Transverse colon (tissue), 4 donors: ENCODE measurements around the gene CPSF4L. TPM values are rescaled to one million over a fixed set of nuclear protein-coding genes. Genes with fewer than 3 reads are reported as not detected.
A peak's percentile ranks its signal among the peaks of the same experiment; 100 is the strongest.

Experiments
- DNase-seq: peaks from one replicate; pipeline ENCODE4 v3.0.0-alpha.2; 2019
- H3K27ac ChIP-seq, 4 donors: fragments of 200-600 bp; sonication (generic); 2 replicates each; pipeline ENCODE4 v1.5.1; 2016 to 2018; ENCODE audit warnings: inconsistent platforms in 4 of 4
- H3K27me3 ChIP-seq: fragments of 200-600 bp; sonication (generic); 2 replicates; pipeline ENCODE4 v1.5.1; 2017; ENCODE audit warnings: inconsistent platforms
- H3K36me3 ChIP-seq, 4 donors: fragments of 200-600 bp; sonication (generic); 2 replicates each; pipeline ENCODE4 v1.5.1; 2017 to 2019; ENCODE audit warnings: inconsistent platforms in 4 of 4
- H3K4me1 ChIP-seq, 4 donors: fragments of 200-600 bp; sonication (generic); 2 replicates each; pipeline ENCODE4 v1.5.1; 2017 to 2020; ENCODE audit warnings: inconsistent platforms in 4 of 4
- H3K4me3 ChIP-seq, 4 donors: fragments of 200-600 bp; sonication (generic); 1 replicate in 1 of 4; 2 replicates in 3 of 4; pipeline versions ENCODE4 v1.5.1 to v1.6.1; 2017 to 2019; ENCODE audit warnings: inconsistent platforms in 4 of 4
- H3K9me3 ChIP-seq, 2 donors: fragments of 200-600 bp; sonication (generic); 2 replicates each; pipeline ENCODE4 v1.5.1; 2017 to 2019; ENCODE audit warnings: inconsistent platforms in 2 of 2
- EP300 ChIP-seq: sonication (generic); formaldehyde crosslinking; IDR thresholded peaks from one replicate; pipeline ENCODE4 v1.6.1; 2017; ENCODE audit warnings: antibody characterized with exemption, low read depth
- POLR2A ChIP-seq: fragments of 450-650 bp; IDR thresholded peaks from one replicate; pipeline ENCODE4 v1.6.1; 2016; ENCODE audit warnings: antibody characterized with exemption, mild to moderate bottlenecking, moderate library complexity
- POLR2AphosphoS5 ChIP-seq, 3 donors: sonication (generic); formaldehyde crosslinking; IDR thresholded peaks; one replicate each; pipeline ENCODE4 v1.6.1; 2016; ENCODE audit warnings: antibody characterized with exemption in 3 of 3
- WGBS, 2 donors: methylation state at CpG; one replicate each; pipeline ENCODE4 v1.1.5; 2018; ENCODE audit warnings: low coverage in 1 of 2; 5-methylcytosine and 5-hydroxymethylcytosine counted together
- in situ Hi-C, 4 donors: fragments of 200-750 bp; cut with MboI; loops; one replicate each; pipeline versions ENCODE4 v1.15.0 to v1.15.1; 2017; ENCODE audit warnings: low sequenced_read_pairs in 3 of 4, low pct_ligation_motif_present in 1 of 4, low pct_unique_long_range_greater_than_20kb in 1 of 4
- intact Hi-C: fragments of 100-400 bp; cut with DNase I; formaldehyde crosslinking; loops from one replicate; pipeline ENCODE4 v1.15.1; 2023; ENCODE audit warnings: low total_unique reads
- total RNA-seq, 4 donors: library from RNA; depleted of rRNA; stranded (reverse); fragments of >200 nt; gene quantifications; one replicate each; pipeline ENCODE4 v1.1.0, GENCODE V29; 2016
- TF ChIP-seq, protein P1 (sequence below), 5 experiments: fragments of 200-600 bp in 3 of 5; fragments of 450-650 bp in 2 of 5; sonication (generic) in 3 of 5; IDR thresholded peaks; 1 replicate in 2 of 5; 2 replicates in 3 of 5; pipeline ENCODE4 v1.5.1; 2016 to 2017; ENCODE audit warnings: antibody characterized with exemption in 5 of 5, inconsistent platforms in 3 of 5, mild to moderate bottlenecking in 2 of 5, moderate library complexity in 1 of 5

Gene CPSF4L
- total RNA-seq, 4 donors from 2014 or later, result not detected

DNA sequence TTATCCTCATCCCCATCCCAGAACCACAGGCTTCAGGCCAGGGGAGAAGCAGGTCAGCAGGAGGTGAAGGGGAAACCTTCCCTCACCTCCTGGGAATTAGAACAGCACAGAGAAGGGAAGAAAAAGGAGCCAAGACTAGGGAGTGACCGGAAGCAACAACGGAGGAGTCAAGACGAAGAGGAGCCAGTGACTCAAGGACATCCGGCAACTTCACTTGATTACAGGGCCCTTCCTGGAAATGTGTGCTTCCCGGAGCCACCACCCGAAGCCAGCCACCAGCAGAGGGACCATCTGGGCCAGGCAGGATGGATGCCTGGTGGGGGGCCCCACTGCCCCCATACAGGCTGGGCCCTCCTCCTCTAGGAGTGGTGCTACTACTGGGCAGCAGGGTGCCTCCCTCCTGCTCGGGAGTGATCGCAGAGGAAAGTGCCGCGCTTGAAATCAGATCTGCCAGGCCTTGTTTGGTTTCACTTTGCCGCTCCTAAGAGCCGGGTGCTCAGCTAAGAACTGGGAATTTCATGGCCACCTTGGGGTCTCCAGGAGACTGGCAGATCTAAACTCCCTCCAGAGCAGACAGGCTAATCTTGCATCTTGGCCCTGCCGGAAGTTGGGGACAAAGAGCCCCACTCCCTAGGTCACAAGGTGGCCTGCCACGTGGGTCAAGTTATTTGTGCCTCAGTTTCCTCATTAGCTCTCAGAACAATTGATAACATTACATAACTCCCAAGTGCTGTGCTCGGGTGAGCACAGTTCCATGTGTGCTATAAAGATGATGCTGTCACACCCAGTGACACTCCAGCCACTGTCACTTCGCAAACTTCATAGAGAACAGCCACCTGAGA lies 43.5 kb upstream of the CPSF4L start:
- Histone ChIP-seq H3K27ac (peak overlapping the region; percentile 99 to 100 (median 100)), H3K4me3 (peak overlapping the region; percentile 14 to 44 (median 23)), H3K27me3 (no peaks in the 10 kb centered on the region), H3K36me3 (no peaks in the 10 kb centered on the region), H3K4me1 (peaks cover 35 to 94% (median 78%) of the 10 kb centered on the region in 4 donors), H3K9me3 (no peaks in the 10 kb centered on the region)
- TF ChIP-seq EP300 (peak; percentile 67), POLR2A (peak; percentile 41), POLR2AphosphoS5 (IDR thresholded peaks at IDR 0.05) (peak; percentile 49 to 71 (median 58))
- TF ChIP-seq, protein P1, sequence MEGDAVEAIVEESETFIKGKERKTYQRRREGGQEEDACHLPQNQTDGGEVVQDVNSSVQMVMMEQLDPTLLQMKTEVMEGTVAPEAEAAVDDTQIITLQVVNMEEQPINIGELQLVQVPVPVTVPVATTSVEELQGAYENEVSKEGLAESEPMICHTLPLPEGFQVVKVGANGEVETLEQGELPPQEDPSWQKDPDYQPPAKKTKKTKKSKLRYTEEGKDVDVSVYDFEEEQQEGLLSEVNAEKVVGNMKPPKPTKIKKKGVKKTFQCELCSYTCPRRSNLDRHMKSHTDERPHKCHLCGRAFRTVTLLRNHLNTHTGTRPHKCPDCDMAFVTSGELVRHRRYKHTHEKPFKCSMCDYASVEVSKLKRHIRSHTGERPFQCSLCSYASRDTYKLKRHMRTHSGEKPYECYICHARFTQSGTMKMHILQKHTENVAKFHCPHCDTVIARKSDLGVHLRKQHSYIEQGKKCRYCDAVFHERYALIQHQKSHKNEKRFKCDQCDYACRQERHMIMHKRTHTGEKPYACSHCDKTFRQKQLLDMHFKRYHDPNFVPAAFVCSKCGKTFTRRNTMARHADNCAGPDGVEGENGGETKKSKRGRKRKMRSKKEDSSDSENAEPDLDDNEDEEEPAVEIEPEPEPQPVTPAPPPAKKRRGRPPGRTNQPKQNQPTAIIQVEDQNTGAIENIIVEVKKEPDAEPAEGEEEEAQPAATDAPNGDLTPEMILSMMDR (IDR thresholded peaks at IDR 0.05), result peak in 3 of 5 experiments; percentile 33 to 56 (median 48)
- 0 to 22% methylated on average over 3 to 16 of the region's 16 CpGs for whole genome bisulfite sequencing, 2 donors
- in situ Hi-C loops (no loop called here), intact Hi-C loops (no loop called here)
- DNase-seq, result peak; percentile 65

DNA sequence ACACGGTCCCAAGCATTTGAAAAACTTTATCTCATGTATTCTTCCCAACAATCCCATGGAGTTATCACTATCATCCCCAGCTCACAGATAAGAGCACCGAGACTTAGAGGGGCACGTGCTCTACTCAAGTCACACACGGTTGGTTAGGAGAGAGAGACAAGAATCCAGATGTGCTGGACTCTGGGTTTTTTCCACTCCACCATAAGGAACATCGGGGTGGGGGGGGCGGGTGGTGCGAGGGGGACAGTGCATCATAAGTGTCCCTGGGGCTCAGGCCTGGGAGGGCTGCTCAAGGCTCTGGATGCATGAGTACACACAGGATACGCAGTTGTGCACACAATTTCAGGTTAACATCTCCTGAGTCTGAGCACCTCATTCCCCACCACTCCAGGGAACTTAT lies 42.8 kb upstream of the CPSF4L start:
- Histone ChIP-seq H3K27ac (peak overlapping the region; percentile 99 to 100 (median 100)), H3K4me1 (peaks cover 41 to 94% (median 78%) of the 10 kb centered on the region in 4 donors), H3K9me3 (no peaks in the 10 kb centered on the region), H3K36me3 (no peaks in the 10 kb centered on the region), H3K27me3 (no peaks in the 10 kb centered on the region), H3K4me3 (peak overlapping the region in 2 of 4 donors; percentile 18 to 44)
- in situ Hi-C loops, result no loop called here
- WGBS, 2 donors, result 20 to 48% methylated on average over 1 to 8 of the region's 8 CpGs
- TF ChIP-seq POLR2AphosphoS5 (IDR thresholded peaks at IDR 0.05), result no peak
- TF ChIP-seq, protein P1 (IDR thresholded peaks at IDR 0.05), result no peak
- no peak for TF ChIP-seq EP300
- no peak for TF ChIP-seq POLR2A
- intact Hi-C loops, result no loop called here
- DNase-seq, result no peak

DNA sequence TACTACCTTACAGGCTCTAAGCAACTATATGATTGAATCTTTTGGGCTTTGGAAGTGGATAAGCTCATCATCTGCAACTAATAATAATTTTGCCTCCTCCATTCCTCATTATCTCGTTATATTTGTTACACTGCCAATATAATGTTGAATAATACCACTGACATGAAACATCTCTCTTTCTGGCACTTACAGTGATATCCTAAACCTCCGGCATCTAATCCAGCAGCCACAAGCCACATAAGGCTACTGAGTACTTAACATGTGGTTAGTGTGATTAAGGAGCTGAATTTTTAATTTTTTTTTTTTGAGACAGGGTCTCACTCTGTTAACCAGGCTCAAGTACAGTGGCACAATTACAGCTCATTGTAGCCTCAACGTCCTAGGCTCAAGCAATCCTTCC lies 40.5 kb upstream of the CPSF4L start:
- TF ChIP-seq POLR2A (no peak), POLR2AphosphoS5 (IDR thresholded peaks at IDR 0.05) (no peak), EP300 (no peak)
- TF ChIP-seq, protein P1 (IDR thresholded peaks at IDR 0.05), result no peak
- Histone ChIP-seq H3K36me3 (no peaks in the 10 kb centered on the region), H3K4me1 (peaks cover 35 to 82% (median 68%) of the 10 kb centered on the region in 4 donors), H3K27me3 (no peaks in the 10 kb centered on the region), H3K9me3 (no peaks in the 10 kb centered on the region), H3K4me3 (no peak overlapping the region), H3K27ac (peak overlapping the region in 3 of 4 donors; percentile 27 to 100 (median 55))
- in situ Hi-C loops (no loop called here), intact Hi-C loops (no loop called here)
- WGBS, 2 donors, result 57 to 60% methylated on average over 2 to 3 of the region's 3 CpGs
- no peak for DNase-seq

GRCh38 chr17:73301369-73301768 lies 39.7 kb upstream of the CPSF4L start:
- WGBS, 2 donors, result 92% methylated on average over 2 of the region's 2 CpGs; no CpG with 5 or more reads in 1 of the 2 donors
- Histone ChIP-seq H3K9me3 (no peaks in the 10 kb centered on the region), H3K36me3 (no peaks in the 10 kb centered on the region), H3K27ac (peak overlapping the region in 3 of 4 donors; percentile 4 to 100 (median 24)), H3K4me3 (no peak overlapping the region), H3K27me3 (no peaks in the 10 kb centered on the region), H3K4me1 (peaks cover 27 to 77% (median 61%) of the 10 kb centered on the region in 4 donors)
- in situ Hi-C loops, result no loop called here
- DNase-seq, result no peak
- TF ChIP-seq, protein P1 (IDR thresholded peaks at IDR 0.05), result no peak
- TF ChIP-seq POLR2A, result no peak
- TF ChIP-seq EP300, result no peak
- TF ChIP-seq POLR2AphosphoS5 (IDR thresholded peaks at IDR 0.05), result no peak
- intact Hi-C loops, result no loop called here
